HepG2 (cell line): ENCODE results near the gene DAB1. TPM values are rescaled to one million over a fixed set of nuclear protein-coding genes. Genes with fewer than 3 reads are reported as not detected.

Experiments
- ARNT2 ChIP-seq: sonication (generic); formaldehyde crosslinking; IDR thresholded peaks from 2 replicates; pipeline ENCODE4 v1.8.0; 2022; ENCODE audit warnings: mild to moderate bottlenecking, low read depth, missing genetic modification reagents, moderate library complexity
- FOXK1 ChIP-seq: sonication (generic); formaldehyde crosslinking; IDR thresholded peaks from 2 replicates; pipeline ENCODE4 v1.4.0; 2020; ENCODE audit warnings: low read depth, missing genetic modification reagents, borderline replicate concordance
- IRX3 ChIP-seq: sonication (generic); formaldehyde crosslinking; IDR thresholded peaks from 2 replicates; pipeline ENCODE4 v1.8.1; 2023; ENCODE audit warnings: mild to moderate bottlenecking, low read depth, missing genetic modification reagents, borderline replicate concordance
- JARID2 ChIP-seq: sonication (generic); formaldehyde crosslinking; IDR thresholded peaks from 2 replicates; pipeline ENCODE4 v1.8.1; 2023; ENCODE audit warnings: missing genetic modification reagents, inconsistent platforms; ENCODE audit not compliant: insufficient replicate concordance
- KAT8 ChIP-seq: IDR thresholded peaks from 2 replicates; pipeline ENCODE4 v1.6.1; 2016; ENCODE audit warnings: missing genetic modification reagents, missing compliant biosample characterization
- KDM1A ChIP-seq: IDR thresholded peaks from 2 replicates; pipeline ENCODE4 v1.6.1; 2016; ENCODE audit warnings: missing compliant biosample characterization
- KDM6A ChIP-seq: IDR thresholded peaks from 2 replicates; pipeline ENCODE4 v1.6.1; 2016; ENCODE audit warnings: low read depth
- NFKBIZ ChIP-seq: IDR thresholded peaks from 2 replicates; pipeline ENCODE4 v1.6.1; 2018; ENCODE audit warnings: missing genetic modification reagents, missing compliant biosample characterization
- PCBP2 ChIP-seq: fragments of 200-400 bp; formaldehyde crosslinking; optimal IDR thresholded peaks from 2 replicates; pipeline ENCODE3; 2018; ENCODE audit warnings: low read length, low read depth; ENCODE audit not compliant: poor library complexity, severe bottlenecking
- SOX13 ChIP-seq, 3 experiments: fragments of 450-650 bp in 1 of 3; sonication (generic) in 1 of 3; formaldehyde crosslinking in 1 of 3; IDR thresholded peaks in 2 of 3; conservative IDR thresholded peaks in 1 of 3; 2 replicates each; pipeline versions ENCODE4 v1.5.0 to v1.6.1; 2016 to 2020; ENCODE audit warnings: antibody characterized with exemption in 1 of 3, mild to moderate bottlenecking in 1 of 3, missing compliant biosample characterization in 1 of 3, missing genetic modification reagents in 1 of 3, moderate library complexity in 1 of 3
- SOX5 ChIP-seq: IDR thresholded peaks from 2 replicates; pipeline ENCODE4 v1.6.1; 2016; ENCODE audit warnings: borderline replicate concordance
- ZIK1 ChIP-seq: sonication (generic); formaldehyde crosslinking; IDR thresholded peaks from 2 replicates; pipeline ENCODE4 v1.5.0; 2020; ENCODE audit warnings: mild to moderate bottlenecking, low read depth, missing genetic modification reagents, borderline replicate concordance
- ZKSCAN8 ChIP-seq: IDR thresholded peaks from 2 replicates; pipeline ENCODE4 v1.6.1; 2016; ENCODE audit warnings: borderline replicate concordance, missing genetic modification reagents, missing compliant biosample characterization
- ZNF138 ChIP-seq: sonication (generic); formaldehyde crosslinking; IDR thresholded peaks from 2 replicates; pipeline ENCODE4 v1.5.0; 2020; ENCODE audit warnings: mild to moderate bottlenecking, low read depth, missing genetic modification reagents
- ZNF326 ChIP-seq: sonication (generic); formaldehyde crosslinking; IDR thresholded peaks from 2 replicates; pipeline ENCODE4 v1.4.0; 2020; ENCODE audit warnings: missing genetic modification reagents, borderline replicate concordance
- ZNF562 ChIP-seq: sonication (generic); formaldehyde crosslinking; IDR thresholded peaks from 2 replicates; pipeline ENCODE4 v1.8.0; 2022; ENCODE audit warnings: missing genetic modification reagents, borderline replicate concordance
- ZNF703 ChIP-seq: sonication (generic); formaldehyde crosslinking; IDR thresholded peaks from 2 replicates; pipeline ENCODE4 v1.5.1; 2020; ENCODE audit warnings: missing genetic modification reagents, mild to moderate bottlenecking, moderate library complexity, borderline replicate concordance
- ZSCAN31 ChIP-seq: sonication (generic); formaldehyde crosslinking; IDR thresholded peaks from 2 replicates; pipeline ENCODE4 v1.5.0; 2020; ENCODE audit warnings: low read depth, mild to moderate bottlenecking, missing genetic modification reagents
- polyA plus RNA-seq, 8 experiments: library from polyadenylated mRNA; depleted of rRNA in 3 of 8; stranded (reverse) in 7 of 8; unstranded in 1 of 8; fragments of >200 nt; fragmentation: Illumina TruSeq in 4 of 8; extraction: Trizol in 4 of 8; gene quantifications; 2 replicates each; pipeline versions ENCODE4 v1.2.1 to v1.2.3, GENCODE V29; 2011 to 2016; ENCODE audit warnings: low read depth in 4 of 8, missing spikeins in 1 of 8, mixed read lengths in 1 of 8; ENCODE audit not compliant: insufficient read depth in 1 of 8
- total RNA-seq, 5 experiments: library from RNA; depleted of rRNA; stranded (reverse); fragments of >200 nt; fragmentation: Illumina TruSeq; extraction: Trizol; gene quantifications; 2 replicates each; pipeline ENCODE4 v1.2.3, GENCODE V29; 2016; ENCODE audit warnings: low read depth in 1 of 5
- TF ChIP-seq, protein P1 (sequence below): sonication (generic); formaldehyde crosslinking; IDR thresholded peaks from 2 replicates; pipeline ENCODE4 v1.8.0; 2022; ENCODE audit warnings: missing genetic modification reagents, mild to moderate bottlenecking, borderline replicate concordance
- TF ChIP-seq, protein P2 (sequence below): sonication (generic); formaldehyde crosslinking; IDR thresholded peaks from 2 replicates; pipeline ENCODE4 v1.8.1; 2023; ENCODE audit warnings: mild to moderate bottlenecking, inconsistent platforms, moderate library complexity, missing genetic modification reagents, borderline replicate concordance
- TF ChIP-seq, protein P3 (sequence below): IDR thresholded peaks from 2 replicates; pipeline ENCODE4 v1.6.1; 2016; ENCODE audit warnings: low read depth, missing genetic modification reagents, missing compliant biosample characterization

DAB1 gene
- total and polyA plus RNA-seq, 2 of the 13 experiments (the other 11 are each of a cell fraction or from before 2014, with no cell fraction given), result 0.04 to 0.13 TPM

GRCh38 chr1:57279909-57280666, 143.8 kb downstream of the DAB1 start (continued):
- TF ChIP-seq, protein P1, sequence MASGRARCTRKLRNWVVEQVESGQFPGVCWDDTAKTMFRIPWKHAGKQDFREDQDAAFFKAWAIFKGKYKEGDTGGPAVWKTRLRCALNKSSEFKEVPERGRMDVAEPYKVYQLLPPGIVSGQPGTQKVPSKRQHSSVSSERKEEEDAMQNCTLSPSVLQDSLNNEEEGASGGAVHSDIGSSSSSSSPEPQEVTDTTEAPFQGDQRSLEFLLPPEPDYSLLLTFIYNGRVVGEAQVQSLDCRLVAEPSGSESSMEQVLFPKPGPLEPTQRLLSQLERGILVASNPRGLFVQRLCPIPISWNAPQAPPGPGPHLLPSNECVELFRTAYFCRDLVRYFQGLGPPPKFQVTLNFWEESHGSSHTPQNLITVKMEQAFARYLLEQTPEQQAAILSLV (CRISPR knock-in tag), result no peak
- TF ChIP-seq, protein P2, sequence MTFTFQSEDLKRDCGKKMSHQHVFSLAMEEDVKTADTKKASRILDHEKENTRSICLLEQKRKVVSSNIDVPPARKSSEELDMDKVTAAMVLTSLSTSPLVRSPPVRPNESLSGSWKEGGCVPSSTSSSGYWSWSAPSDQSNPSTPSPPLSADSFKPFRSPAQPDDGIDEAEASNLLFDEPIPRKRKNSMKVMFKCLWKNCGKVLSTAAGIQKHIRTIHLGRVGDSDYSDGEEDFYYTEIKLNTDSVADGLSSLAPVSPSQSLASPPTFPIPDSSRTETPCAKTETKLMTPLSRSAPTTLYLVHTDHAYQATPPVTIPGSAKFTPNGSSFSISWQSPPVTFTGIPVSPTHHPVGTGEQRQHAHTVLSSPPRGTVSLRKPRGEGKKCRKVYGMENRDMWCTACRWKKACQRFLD, result no peak
- TF ChIP-seq IRX3 (CRISPR knock-in tag) (no peak), SOX5 (CRISPR knock-in tag) (peak; percentile 100), FOXK1 (peak; percentile 98), ZKSCAN8 (peak; percentile 97), ARNT2 (CRISPR knock-in tag) (no peak), KDM6A (CRISPR knock-in tag) (peak; percentile 94), KAT8 (CRISPR knock-in tag) (peak; percentile 86), ZNF326 (no peak), SOX13 (IDR thresholded peaks at IDR 0.05) (peak; percentile 100), SOX13 (CRISPR knock-in tag; conservative IDR thresholded peaks at IDR 0.05 in 1 of 2, IDR thresholded peaks at IDR 0.05 in 1 of 2) (peak in 1 of 2 experiments; percentile 100; a peak in 2 of 4 replicates), PCBP2 (no peak), ZNF703 (CRISPR knock-in tag) (peak; percentile 78; the same call in 1 of the 2 replicates), NFKBIZ (peak; percentile 99), JARID2 (CRISPR knock-in tag) (peak; percentile 33), KDM1A (CRISPR knock-in tag) (peak; percentile 99), ZIK1 (CRISPR knock-in tag) (no peak), ZNF562 (CRISPR knock-in tag) (no peak), ZNF138 (CRISPR knock-in tag) (0 out of 2 replicates have a peak, but pooled peaks have one; percentile 57), ZSCAN31 (CRISPR knock-in tag) (peak; percentile 91; the same call in 1 of the 2 replicates)
- TF ChIP-seq, protein P3, sequence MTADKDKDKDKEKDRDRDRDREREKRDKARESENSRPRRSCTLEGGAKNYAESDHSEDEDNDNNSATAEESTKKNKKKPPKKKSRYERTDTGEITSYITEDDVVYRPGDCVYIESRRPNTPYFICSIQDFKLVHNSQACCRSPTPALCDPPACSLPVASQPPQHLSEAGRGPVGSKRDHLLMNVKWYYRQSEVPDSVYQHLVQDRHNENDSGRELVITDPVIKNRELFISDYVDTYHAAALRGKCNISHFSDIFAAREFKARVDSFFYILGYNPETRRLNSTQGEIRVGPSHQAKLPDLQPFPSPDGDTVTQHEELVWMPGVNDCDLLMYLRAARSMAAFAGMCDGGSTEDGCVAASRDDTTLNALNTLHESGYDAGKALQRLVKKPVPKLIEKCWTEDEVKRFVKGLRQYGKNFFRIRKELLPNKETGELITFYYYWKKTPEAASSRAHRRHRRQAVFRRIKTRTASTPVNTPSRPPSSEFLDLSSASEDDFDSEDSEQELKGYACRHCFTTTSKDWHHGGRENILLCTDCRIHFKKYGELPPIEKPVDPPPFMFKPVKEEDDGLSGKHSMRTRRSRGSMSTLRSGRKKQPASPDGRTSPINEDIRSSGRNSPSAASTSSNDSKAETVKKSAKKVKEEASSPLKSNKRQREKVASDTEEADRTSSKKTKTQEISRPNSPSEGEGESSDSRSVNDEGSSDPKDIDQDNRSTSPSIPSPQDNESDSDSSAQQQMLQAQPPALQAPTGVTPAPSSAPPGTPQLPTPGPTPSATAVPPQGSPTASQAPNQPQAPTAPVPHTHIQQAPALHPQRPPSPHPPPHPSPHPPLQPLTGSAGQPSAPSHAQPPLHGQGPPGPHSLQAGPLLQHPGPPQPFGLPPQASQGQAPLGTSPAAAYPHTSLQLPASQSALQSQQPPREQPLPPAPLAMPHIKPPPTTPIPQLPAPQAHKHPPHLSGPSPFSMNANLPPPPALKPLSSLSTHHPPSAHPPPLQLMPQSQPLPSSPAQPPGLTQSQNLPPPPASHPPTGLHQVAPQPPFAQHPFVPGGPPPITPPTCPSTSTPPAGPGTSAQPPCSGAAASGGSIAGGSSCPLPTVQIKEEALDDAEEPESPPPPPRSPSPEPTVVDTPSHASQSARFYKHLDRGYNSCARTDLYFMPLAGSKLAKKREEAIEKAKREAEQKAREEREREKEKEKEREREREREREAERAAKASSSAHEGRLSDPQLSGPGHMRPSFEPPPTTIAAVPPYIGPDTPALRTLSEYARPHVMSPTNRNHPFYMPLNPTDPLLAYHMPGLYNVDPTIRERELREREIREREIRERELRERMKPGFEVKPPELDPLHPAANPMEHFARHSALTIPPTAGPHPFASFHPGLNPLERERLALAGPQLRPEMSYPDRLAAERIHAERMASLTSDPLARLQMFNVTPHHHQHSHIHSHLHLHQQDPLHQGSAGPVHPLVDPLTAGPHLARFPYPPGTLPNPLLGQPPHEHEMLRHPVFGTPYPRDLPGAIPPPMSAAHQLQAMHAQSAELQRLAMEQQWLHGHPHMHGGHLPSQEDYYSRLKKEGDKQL (CRISPR knock-in tag), result peak; percentile 99
